ENCODE measurements around the gene CATSPER3. TPM values are rescaled to one million over a fixed set of nuclear protein-coding genes. Genes with fewer than 3 reads are reported as not detected.

CATSPER3 gene
- total and polyA plus RNA-seq, 2 of the 8 experiments (the other 6 are each of a cell fraction or from before 2014, with no cell fraction given), result 0.62 TPM; not detected in 1

GRCh38 chr5:135025730-135026644, 58.3 kb downstream of the CATSPER3 start (continued):
- TF ChIP-seq CBX5 (IDR thresholded peaks at IDR 0.05; ENCODE audit: low read depth, low read length) (no peak), BACH1 (IDR thresholded peaks at IDR 0.05; ENCODE audit: low read length) (no peak), TBP (IDR thresholded peaks at IDR 0.05; ENCODE audit: low read depth, low read length) (no peak), MAFK (IDR thresholded peaks at IDR 0.05; ENCODE audit: low read depth, low read length) (no peak), TAF7 (optimal IDR thresholded peaks at IDR 0.05; ENCODE audit: borderline replicate concordance, low read depth, low read length) (no peak), KDM1A (IDR thresholded peaks at IDR 0.05; ENCODE audit: borderline replicate concordance, low read length) (no peak)
